Esophagus muscularis mucosa (tissue), 4 donors: ENCODE results near the gene TMEM244. TPM values are rescaled to one million over a fixed set of nuclear protein-coding genes. Genes with fewer than 3 reads are reported as not detected.
"Not testable (repeated sequence)": the region's sequence is repeated elsewhere in the genome, so short reads cannot be mapped to it uniquely, and the experiment has no call there.

Experiments
- DNase-seq: peaks from one replicate; pipeline ENCODE4 v3.0.0-alpha.2; 2017; ENCODE audit errors: extremely low spot score
- H3K27ac ChIP-seq, 4 donors: fragments of 200-600 bp; sonication (generic); replicated peaks in 1 of 4; 1 replicate in 3 of 4; 2 replicates in 1 of 4; pipeline ENCODE4 v1.5.1; 2016 to 2019; ENCODE audit warnings: mild to moderate bottlenecking in 1 of 4
- H3K27me3 ChIP-seq, 4 donors: fragments of 200-600 bp; sonication (generic); one replicate each; pipeline versions ENCODE4 v1.5.1 to v1.6.0; 2016 to 2019
- H3K36me3 ChIP-seq, 4 donors: fragments of 200-600 bp; sonication (generic); one replicate each; pipeline ENCODE4 v1.5.1; 2016 to 2019
- H3K4me1 ChIP-seq, 4 donors: fragments of 200-600 bp; sonication (generic); one replicate each; pipeline ENCODE4 v1.5.1; 2016 to 2019
- H3K4me3 ChIP-seq, 4 donors: fragments of 200-600 bp; sonication (generic); 1 replicate in 2 of 4; 2 replicates in 2 of 4; pipeline ENCODE4 v1.5.1; 2016 to 2019; ENCODE audit warnings: mild to moderate bottlenecking in 4 of 4, moderate library complexity in 1 of 4
- H3K9me3 ChIP-seq, 4 donors: fragments of 200-600 bp; sonication (generic); 1 replicate in 3 of 4; 2 replicates in 1 of 4; pipeline ENCODE4 v1.5.1; 2016 to 2019
- EP300 ChIP-seq: sonication (generic); formaldehyde crosslinking; IDR thresholded peaks from one replicate; pipeline ENCODE4 v1.6.1; 2017; ENCODE audit warnings: antibody characterized with exemption
- POLR2A ChIP-seq: fragments of 450-650 bp; IDR thresholded peaks from one replicate; pipeline ENCODE4 v1.6.1; 2017; ENCODE audit warnings: antibody characterized with exemption, moderate library complexity, mild to moderate bottlenecking, low read depth
- POLR2AphosphoS5 ChIP-seq, 2 donors: sonication (generic); formaldehyde crosslinking; IDR thresholded peaks; one replicate each; pipeline ENCODE4 v1.6.1; 2017; ENCODE audit warnings: antibody characterized with exemption in 2 of 2
- WGBS: methylation state at CpG from one replicate; pipeline ENCODE4 v1.1.5; 2018; 5-methylcytosine and 5-hydroxymethylcytosine counted together
- intact Hi-C: fragments of 100-400 bp; cut with DNase I; formaldehyde crosslinking; loops from one replicate; pipeline ENCODE4 v1.15.1; 2023
- total RNA-seq, 4 donors: library from RNA; depleted of rRNA; stranded (reverse); fragments of >200 nt; gene quantifications; one replicate each; pipeline versions ENCODE4 v1.1.0 to v1.2.1, GENCODE V29; 2016
- TF ChIP-seq, protein P1 (sequence below), 3 experiments: fragments of 200-600 bp in 2 of 3; fragments of 450-650 bp in 1 of 3; sonication (generic) in 2 of 3; IDR thresholded peaks; one replicate each; pipeline ENCODE4 v1.5.1; 2017 to 2019; ENCODE audit warnings: antibody characterized with exemption in 3 of 3, mild to moderate bottlenecking in 2 of 3, moderate library complexity in 1 of 3

The TMEM244 gene
- total RNA-seq, 4 donors from 2014 or later: not detected

DNA sequence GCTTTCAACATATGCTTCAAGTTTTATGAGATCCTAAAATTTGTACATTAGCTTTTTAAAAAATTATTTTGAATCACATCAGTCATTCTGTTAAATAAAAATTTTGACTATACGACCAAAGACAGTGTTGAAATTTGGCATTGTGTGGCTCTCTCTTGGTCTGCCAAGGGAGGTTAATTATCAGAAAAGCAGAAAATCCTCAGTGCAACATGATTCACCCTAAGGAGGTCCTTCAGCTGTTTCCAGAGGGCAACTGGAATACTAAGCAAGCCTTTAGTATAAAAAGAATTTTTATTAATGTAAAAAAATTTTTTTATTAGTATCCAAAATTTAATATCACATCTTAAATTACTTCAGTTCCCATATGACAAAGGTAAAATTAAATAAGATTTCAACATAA is 23.1 kb upstream of the TMEM244 start:
- 79% methylated on average over 1 of the region's 1 CpG for WGBS
- TF ChIP-seq POLR2AphosphoS5 (IDR thresholded peaks at IDR 0.05): no peak
- no peak for TF ChIP-seq EP300
- TF ChIP-seq POLR2A: no peak
- TF ChIP-seq, protein P1, sequence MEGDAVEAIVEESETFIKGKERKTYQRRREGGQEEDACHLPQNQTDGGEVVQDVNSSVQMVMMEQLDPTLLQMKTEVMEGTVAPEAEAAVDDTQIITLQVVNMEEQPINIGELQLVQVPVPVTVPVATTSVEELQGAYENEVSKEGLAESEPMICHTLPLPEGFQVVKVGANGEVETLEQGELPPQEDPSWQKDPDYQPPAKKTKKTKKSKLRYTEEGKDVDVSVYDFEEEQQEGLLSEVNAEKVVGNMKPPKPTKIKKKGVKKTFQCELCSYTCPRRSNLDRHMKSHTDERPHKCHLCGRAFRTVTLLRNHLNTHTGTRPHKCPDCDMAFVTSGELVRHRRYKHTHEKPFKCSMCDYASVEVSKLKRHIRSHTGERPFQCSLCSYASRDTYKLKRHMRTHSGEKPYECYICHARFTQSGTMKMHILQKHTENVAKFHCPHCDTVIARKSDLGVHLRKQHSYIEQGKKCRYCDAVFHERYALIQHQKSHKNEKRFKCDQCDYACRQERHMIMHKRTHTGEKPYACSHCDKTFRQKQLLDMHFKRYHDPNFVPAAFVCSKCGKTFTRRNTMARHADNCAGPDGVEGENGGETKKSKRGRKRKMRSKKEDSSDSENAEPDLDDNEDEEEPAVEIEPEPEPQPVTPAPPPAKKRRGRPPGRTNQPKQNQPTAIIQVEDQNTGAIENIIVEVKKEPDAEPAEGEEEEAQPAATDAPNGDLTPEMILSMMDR (IDR thresholded peaks at IDR 0.05): no peak
- Histone ChIP-seq H3K9me3 (no peaks in the 10 kb centered on the region), H3K27me3 (no peaks in the 10 kb centered on the region), H3K36me3 (no peaks in the 10 kb centered on the region), H3K4me1 (no peaks in the 10 kb centered on the region), H3K4me3 (no peak overlapping the region), H3K27ac (no peak overlapping the region)
- intact Hi-C loops: no loop called here
- no peak for DNase-seq

DNA sequence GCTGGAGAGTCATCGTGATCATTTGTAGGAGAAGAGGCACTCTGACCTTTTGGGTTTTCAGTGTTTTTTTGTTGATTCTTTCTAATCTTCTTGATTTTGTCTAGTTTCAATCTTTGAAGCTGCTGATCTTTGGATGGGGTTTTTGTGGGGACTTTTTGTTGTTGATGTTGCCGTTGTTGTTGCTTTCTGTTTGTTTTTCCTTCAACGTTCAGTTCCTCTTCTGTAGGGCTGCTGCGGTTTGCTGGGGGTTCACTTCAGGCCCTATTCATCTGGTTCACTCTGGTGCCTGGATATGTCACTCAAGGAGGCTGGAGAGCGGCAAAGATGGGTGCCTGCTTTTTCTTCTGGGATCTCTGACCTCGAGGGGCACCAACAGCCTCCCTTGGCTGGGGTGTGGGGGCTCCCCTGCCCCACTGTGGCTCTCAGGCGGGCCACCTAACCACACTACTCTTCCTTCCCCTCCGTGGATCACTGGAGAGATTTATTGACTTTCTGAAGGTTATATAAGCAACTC is 21.5 kb upstream of the TMEM244 start:
- Histone ChIP-seq H3K4me1 (no peaks in the 10 kb centered on the region), H3K27ac (no peak overlapping the region), H3K27me3 (no peaks in the 10 kb centered on the region), H3K36me3 (no peaks in the 10 kb centered on the region), H3K4me3 (no peak overlapping the region), H3K9me3 (peaks cover 0 to 10% (median 4%) of the 10 kb centered on the region in 4 donors)
- DNase-seq: no peak
- intact Hi-C loops: no loop called here
- WGBS: 71% methylated on average over 8 of the region's 8 CpGs
- TF ChIP-seq, protein P1 (IDR thresholded peaks at IDR 0.05): no peak
- TF ChIP-seq POLR2AphosphoS5 (IDR thresholded peaks at IDR 0.05) (no peak), EP300 (no peak), POLR2A (no peak)

DNA sequence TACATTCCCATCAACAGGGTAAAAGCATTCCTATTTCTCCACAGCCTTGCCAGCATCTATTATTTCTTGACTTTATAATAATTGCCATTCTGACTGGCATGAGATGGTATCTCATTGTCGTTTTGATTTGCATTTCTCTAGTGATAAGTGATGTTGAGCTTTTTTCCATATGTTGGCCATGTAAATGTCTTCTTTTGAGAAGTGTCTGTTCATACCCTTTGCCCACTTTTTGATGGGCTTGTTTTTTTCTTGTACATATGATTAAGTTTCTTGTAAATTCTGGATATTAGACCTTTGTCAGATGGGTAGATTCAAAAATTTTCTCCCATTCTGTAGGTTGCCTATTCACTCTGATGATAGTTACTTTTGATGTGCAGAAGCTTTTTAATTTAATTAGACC is 16.8 kb upstream of the TMEM244 start:
- H3K27me3 ChIP-seq, H3K36me3 ChIP-seq, DNase-seq, H3K4me3 ChIP-seq, H3K27ac ChIP-seq, intact Hi-C loops, H3K4me1 ChIP-seq: not testable (repeated sequence)
- 88% methylated on average over 1 of the region's 1 CpG for WGBS
- H3K9me3 ChIP-seq: peaks cover 0 to 10% (median 4%) of the 10 kb centered on the region in 4 donors

DNA sequence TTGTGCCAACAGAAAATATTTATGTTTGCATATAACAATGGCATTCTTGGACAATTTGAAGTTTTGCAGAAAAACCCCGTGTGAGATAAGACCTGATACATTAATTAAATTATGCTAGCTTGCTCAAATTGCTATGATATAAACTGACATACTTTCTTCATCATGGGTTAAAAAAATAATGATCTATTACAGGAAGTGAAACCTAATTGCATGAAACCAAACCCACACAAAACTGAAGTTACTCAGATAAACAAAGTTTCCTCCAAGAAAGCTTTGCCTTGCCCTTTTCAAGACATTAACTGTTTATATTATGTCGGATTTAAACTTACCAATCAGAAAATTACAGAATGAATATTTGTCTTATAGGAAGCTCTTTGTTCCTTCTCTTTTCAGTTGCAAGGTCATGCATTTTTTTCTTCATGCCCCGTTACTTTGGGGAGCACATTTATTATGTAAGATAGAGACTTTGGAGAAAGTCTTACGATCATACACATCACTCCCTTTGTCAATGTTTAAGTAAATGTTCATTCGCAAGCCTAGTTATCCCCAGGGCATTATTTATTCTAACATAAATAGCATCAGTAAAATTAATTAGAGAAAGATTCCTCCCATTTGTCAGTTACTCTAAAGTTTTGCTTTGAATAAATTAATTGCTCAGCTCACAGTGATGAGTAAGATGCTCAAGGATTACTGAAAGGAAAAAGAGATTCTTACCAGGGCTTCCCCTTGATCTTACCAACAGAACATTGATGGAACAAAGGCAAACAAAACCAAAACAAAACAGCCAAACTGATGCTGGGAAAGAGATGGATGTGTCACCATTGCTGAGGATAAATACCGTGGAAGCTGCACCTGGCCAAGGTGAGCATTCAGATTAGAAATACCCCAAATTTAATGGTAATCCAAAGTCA is 14.8 kb upstream of the TMEM244 start:
- H3K9me3 ChIP-seq: peaks cover 0 to 10% (median 4%) of the 10 kb centered on the region in 4 donors
- peaks cover 0 to 2% (median 0%) of the 10 kb centered on the region in 4 donors for H3K4me1 ChIP-seq
- no peaks in the 10 kb centered on the region for H3K36me3 ChIP-seq
- no peak for TF ChIP-seq POLR2AphosphoS5 (IDR thresholded peaks at IDR 0.05)
- TF ChIP-seq POLR2A: no peak
- TF ChIP-seq EP300: no peak
- TF ChIP-seq, protein P1 (IDR thresholded peaks at IDR 0.05): no peak
- intact Hi-C loops: no loop called here
- 34% methylated on average over 6 of the region's 6 CpGs for WGBS
- no peak overlapping the region for H3K27ac ChIP-seq
- H3K4me3 ChIP-seq: no peak overlapping the region
- no peaks in the 10 kb centered on the region for H3K27me3 ChIP-seq
- no peak for DNase-seq

DNA sequence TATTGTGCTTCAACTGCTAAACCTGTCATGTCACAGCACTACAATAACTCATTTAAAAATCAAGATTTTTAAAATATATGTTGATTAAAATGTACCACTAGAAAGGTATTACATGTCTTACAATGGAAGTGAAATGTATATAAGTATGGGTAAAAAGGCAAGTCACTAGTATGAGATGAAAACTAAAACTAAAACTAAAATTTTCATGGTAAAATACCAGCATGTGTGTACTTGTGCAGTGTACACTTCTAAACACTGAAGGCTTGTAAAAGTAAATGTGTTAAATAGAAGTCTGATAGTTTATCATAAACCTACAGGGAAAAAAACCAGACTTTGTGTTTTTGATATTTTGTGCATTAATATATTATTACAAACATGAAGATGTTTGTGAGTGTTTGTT is 13.7 kb upstream of the TMEM244 start:
- H3K9me3 ChIP-seq: peaks cover 0 to 10% (median 4%) of the 10 kb centered on the region in 4 donors
- DNase-seq: no peak
- H3K27ac ChIP-seq: no peak overlapping the region
- no peaks in the 10 kb centered on the region for H3K27me3 ChIP-seq
- no peaks in the 10 kb centered on the region for H3K36me3 ChIP-seq
- intact Hi-C loops: no loop called here
- no peak overlapping the region for H3K4me3 ChIP-seq
- H3K4me1 ChIP-seq: peaks cover 0 to 2% (median 0%) of the 10 kb centered on the region in 4 donors
- no peak for TF ChIP-seq POLR2A
- TF ChIP-seq, protein P1 (IDR thresholded peaks at IDR 0.05): no peak
- no peak for TF ChIP-seq POLR2AphosphoS5 (IDR thresholded peaks at IDR 0.05)
